ENCODE results near the gene ITGB2.

The ITGB2 gene

GRCh38 chr21:44952929-44953627 lies 32.4 kb upstream of the ITGB2 start:
- Histone ChIP-seq H3K36me3 (replicated peaks; ENCODE audit: low read depth, low read length) (peaks cover 2% of the 10 kb centered on the region), H3K9me3 (ENCODE audit: insufficient read depth, low read length) (no peaks in the 10 kb centered on the region), H3K9ac (ENCODE audit: low read length) (no peak overlapping the region), H3K79me2 (ENCODE audit: low read length) (peaks cover 66% of the 10 kb centered on the region), H3K27ac (ENCODE audit: low read length) (no peak overlapping the region), H2AFZ (ENCODE audit: low read depth, low read length) (no peak overlapping the region), H3K4me2 (ENCODE audit: low read length) (no peak overlapping the region), H3K27me3 (ENCODE audit: low read depth, low read length) (no peaks in the 10 kb centered on the region), H3K4me1 (ENCODE audit: low read length) (no peaks in the 10 kb centered on the region), H4K20me1 (ENCODE audit: insufficient read depth, low read length) (peaks cover 25% of the 10 kb centered on the region), H3K4me3 (ENCODE audit: low read length) (no peak overlapping the region)
- TF ChIP-seq, protein P1, sequence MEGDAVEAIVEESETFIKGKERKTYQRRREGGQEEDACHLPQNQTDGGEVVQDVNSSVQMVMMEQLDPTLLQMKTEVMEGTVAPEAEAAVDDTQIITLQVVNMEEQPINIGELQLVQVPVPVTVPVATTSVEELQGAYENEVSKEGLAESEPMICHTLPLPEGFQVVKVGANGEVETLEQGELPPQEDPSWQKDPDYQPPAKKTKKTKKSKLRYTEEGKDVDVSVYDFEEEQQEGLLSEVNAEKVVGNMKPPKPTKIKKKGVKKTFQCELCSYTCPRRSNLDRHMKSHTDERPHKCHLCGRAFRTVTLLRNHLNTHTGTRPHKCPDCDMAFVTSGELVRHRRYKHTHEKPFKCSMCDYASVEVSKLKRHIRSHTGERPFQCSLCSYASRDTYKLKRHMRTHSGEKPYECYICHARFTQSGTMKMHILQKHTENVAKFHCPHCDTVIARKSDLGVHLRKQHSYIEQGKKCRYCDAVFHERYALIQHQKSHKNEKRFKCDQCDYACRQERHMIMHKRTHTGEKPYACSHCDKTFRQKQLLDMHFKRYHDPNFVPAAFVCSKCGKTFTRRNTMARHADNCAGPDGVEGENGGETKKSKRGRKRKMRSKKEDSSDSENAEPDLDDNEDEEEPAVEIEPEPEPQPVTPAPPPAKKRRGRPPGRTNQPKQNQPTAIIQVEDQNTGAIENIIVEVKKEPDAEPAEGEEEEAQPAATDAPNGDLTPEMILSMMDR (IDR thresholded peaks at IDR 0.05; ENCODE audit: low read depth, low read length), result no peak
- TF ChIP-seq EZH2phosphoT487 (IDR thresholded peaks at IDR 0.05; ENCODE audit: low read depth), result no peak

- Histone ChIP-seq H4K20me1 (ENCODE audit: insufficient read depth, low read length) (peaks cover 32% of the 10 kb centered on the region), H3K9ac (ENCODE audit: low read length) (no peak overlapping the region), H3K4me2 (ENCODE audit: low read length) (no peak overlapping the region)
Measured at GRCh38 chr21:44952116-44952928, 31.6 kb upstream of the ITGB2 start.

DNA sequence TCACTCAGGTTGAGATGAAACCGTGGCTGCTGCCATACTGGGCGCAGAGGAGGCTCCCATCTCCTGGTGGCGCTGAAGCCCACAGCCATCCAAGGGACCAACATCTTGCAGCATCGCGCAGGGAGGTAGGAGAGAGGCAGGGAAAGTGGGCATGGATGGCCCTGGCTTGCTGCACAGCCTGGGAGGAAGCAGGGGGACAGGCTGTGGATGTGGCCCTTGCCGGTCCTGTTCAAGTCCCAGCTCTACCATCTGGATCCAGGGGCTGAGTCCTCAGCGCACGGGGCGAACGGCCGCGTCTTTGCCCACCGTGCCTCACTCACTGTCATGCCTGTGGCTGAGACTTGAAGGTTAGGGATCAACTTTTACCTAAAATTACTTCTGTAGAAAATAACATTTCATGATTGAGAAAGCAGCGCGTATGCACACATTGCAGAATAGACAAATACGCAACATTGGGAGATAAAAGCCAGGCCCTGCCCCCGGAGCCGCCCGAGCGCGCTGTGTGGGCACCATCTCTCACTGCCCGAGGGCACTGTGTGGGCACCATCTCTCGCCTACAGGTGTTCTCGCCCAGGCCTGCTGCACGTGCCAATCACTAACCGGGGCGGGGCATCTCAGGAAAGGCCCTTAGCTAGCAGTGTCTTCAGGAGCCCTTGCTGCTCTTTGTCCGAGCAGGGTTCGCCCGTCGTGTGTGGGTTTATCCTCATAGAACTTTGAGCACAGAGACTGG lies 30.7 kb upstream of the ITGB2 start:
- TF ChIP-seq, protein P1 (IDR thresholded peaks at IDR 0.05; ENCODE audit: low read depth, low read length), result no peak
- no peak for TF ChIP-seq EZH2phosphoT487 (IDR thresholded peaks at IDR 0.05; ENCODE audit: low read depth)
- Histone ChIP-seq H3K36me3 (replicated peaks; ENCODE audit: low read depth, low read length) (peaks cover 2% of the 10 kb centered on the region), H4K20me1 (ENCODE audit: insufficient read depth, low read length) (peaks cover 34% of the 10 kb centered on the region), H3K4me2 (ENCODE audit: low read length) (no peak overlapping the region), H3K79me2 (ENCODE audit: low read length) (peaks cover 79% of the 10 kb centered on the region), H3K27ac (ENCODE audit: low read length) (no peak overlapping the region), H3K9me3 (ENCODE audit: insufficient read depth, low read length) (no peaks in the 10 kb centered on the region), H3K4me1 (ENCODE audit: low read length) (no peaks in the 10 kb centered on the region), H3K27me3 (ENCODE audit: low read depth, low read length) (no peaks in the 10 kb centered on the region), H3K9ac (ENCODE audit: low read length) (no peak overlapping the region), H2AFZ (ENCODE audit: low read depth, low read length) (no peak overlapping the region), H3K4me3 (ENCODE audit: low read length) (no peak overlapping the region)

More at GRCh38 chr21:44952116-44952928, 31.6 kb upstream of the ITGB2 start:
- Histone ChIP-seq H3K27ac (ENCODE audit: low read length) (no peak overlapping the region), H3K9me3 (ENCODE audit: insufficient read depth, low read length) (no peaks in the 10 kb centered on the region), H3K27me3 (ENCODE audit: low read depth, low read length) (no peaks in the 10 kb centered on the region), H3K36me3 (replicated peaks; ENCODE audit: low read depth, low read length) (peaks cover 2% of the 10 kb centered on the region), H3K4me1 (ENCODE audit: low read length) (no peaks in the 10 kb centered on the region), H2AFZ (ENCODE audit: low read depth, low read length) (no peak overlapping the region), H3K4me3 (ENCODE audit: low read length) (no peak overlapping the region), H3K79me2 (ENCODE audit: low read length) (peaks cover 73% of the 10 kb centered on the region)
- no peak for TF ChIP-seq EZH2phosphoT487 (IDR thresholded peaks at IDR 0.05; ENCODE audit: low read depth)
- TF ChIP-seq, protein P1 (IDR thresholded peaks at IDR 0.05; ENCODE audit: low read depth, low read length), result no peak

DNA sequence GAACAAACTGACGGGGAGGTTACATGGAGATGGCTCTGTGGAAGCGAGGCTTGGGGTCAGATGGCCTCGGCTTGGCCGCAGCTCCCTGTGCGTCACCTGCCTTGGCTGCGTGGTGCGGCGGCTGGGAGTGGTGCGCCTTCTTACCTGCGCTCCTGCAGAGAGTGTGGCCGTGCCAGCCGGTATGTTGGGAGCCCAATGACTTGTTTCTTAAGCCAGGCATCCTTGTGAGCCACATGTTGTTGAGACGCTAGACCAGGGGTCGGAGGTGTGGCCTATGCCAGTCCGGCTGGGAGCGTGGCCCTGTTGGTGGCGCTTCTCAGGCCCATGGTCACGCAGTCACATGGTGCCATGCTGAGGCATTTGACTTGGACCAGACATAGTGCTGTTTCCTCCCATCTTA lies 29.7 kb upstream of the ITGB2 start:
- H3K36me3 ChIP-seq (replicated peaks; ENCODE audit: low read depth, low read length), result peaks cover 2% of the 10 kb centered on the region
- no peak overlapping the region for H3K9ac ChIP-seq (ENCODE audit: low read length)
- no peak for TF ChIP-seq EZH2phosphoT487 (IDR thresholded peaks at IDR 0.05; ENCODE audit: low read depth)
- H3K4me3 ChIP-seq (ENCODE audit: low read length), result no peak overlapping the region
- no peaks in the 10 kb centered on the region for H3K4me1 ChIP-seq (ENCODE audit: low read length)
- H3K79me2 ChIP-seq (ENCODE audit: low read length), result peaks cover 81% of the 10 kb centered on the region
- H3K27me3 ChIP-seq (ENCODE audit: low read depth, low read length), result no peaks in the 10 kb centered on the region
- H2AFZ ChIP-seq (ENCODE audit: low read depth, low read length), result no peak overlapping the region
- H4K20me1 ChIP-seq (ENCODE audit: insufficient read depth, low read length), result peaks cover 34% of the 10 kb centered on the region
- no peaks in the 10 kb centered on the region for H3K9me3 ChIP-seq (ENCODE audit: insufficient read depth, low read length)
- H3K27ac ChIP-seq (ENCODE audit: low read length), result no peak overlapping the region
- no peak overlapping the region for H3K4me2 ChIP-seq (ENCODE audit: low read length)

Data from OCI-LY3 (cell line).